ENCODE measurements around the gene FAM20A. TPM values are rescaled to one million over a fixed set of nuclear protein-coding genes. Genes with fewer than 3 reads are reported as not detected.

The FAM20A gene
- total RNA-seq, 1 donor from 2014 or later: not detected

DNA sequence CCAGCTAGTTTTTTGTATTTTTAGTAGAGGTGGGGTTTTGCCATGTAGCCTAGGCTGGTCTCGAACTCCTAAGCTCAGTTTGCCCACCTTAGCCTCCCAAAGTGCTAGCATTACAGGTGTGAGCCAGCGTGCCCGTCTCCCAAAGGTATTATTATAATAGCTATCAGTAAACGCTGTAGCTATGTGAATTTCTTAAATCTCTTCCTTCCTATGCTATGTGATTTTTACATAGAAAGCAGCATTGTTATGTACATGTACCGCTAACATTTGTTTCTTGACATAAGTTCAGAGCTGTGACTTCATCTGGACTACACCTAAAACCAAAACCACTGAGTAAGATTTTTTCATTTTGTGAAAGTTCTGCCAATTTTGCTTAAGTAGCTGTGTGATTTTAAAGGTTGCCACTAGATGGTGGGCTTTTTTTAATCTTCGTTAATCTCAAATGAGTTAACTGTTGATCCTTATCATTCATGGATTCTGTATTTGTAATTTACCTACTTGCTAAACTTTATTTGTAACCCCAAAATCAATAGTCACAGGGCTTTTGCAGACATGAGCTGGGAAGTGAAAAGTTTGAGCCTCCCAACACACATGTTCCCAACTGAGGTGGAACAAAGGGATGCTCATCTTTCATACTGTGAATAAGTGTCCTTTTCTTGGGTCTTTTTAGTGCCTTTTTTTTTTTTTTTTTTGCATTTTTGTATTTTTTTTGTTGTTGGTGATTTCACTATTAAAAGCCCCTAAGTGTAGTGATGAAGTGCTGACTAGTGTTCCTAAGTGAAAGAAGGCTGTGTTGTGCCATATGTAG lies 67.1 kb downstream of the FAM20A start:
- DNase-seq (no peak), ATAC-seq (ENCODE audit: low read depth) (no peak)
- Mint-ChIP-seq H3K27ac (no peak overlapping the region), H3K27me3 (no peaks in the 10 kb centered on the region), H3K9me3 (no peaks in the 10 kb centered on the region), H3K4me3 (no peak overlapping the region), H3K36me3 (ENCODE audit: low read depth) (peaks cover 84% of the 10 kb centered on the region), H3K4me1 (peaks cover under 1% of the 10 kb centered on the region)
- TF ChIP-seq, protein P1, sequence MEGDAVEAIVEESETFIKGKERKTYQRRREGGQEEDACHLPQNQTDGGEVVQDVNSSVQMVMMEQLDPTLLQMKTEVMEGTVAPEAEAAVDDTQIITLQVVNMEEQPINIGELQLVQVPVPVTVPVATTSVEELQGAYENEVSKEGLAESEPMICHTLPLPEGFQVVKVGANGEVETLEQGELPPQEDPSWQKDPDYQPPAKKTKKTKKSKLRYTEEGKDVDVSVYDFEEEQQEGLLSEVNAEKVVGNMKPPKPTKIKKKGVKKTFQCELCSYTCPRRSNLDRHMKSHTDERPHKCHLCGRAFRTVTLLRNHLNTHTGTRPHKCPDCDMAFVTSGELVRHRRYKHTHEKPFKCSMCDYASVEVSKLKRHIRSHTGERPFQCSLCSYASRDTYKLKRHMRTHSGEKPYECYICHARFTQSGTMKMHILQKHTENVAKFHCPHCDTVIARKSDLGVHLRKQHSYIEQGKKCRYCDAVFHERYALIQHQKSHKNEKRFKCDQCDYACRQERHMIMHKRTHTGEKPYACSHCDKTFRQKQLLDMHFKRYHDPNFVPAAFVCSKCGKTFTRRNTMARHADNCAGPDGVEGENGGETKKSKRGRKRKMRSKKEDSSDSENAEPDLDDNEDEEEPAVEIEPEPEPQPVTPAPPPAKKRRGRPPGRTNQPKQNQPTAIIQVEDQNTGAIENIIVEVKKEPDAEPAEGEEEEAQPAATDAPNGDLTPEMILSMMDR (IDR thresholded peaks at IDR 0.05): no peak
- ChIA-PET POLR2A (no interaction called here), CTCF (interaction anchor here (0.6 to 1.1 kb wide), 3 partner anchors 9 to 701 kb away, joined by 3 read pairs; no protein-coding TSS in a partner anchor)
- intact Hi-C loops (cut with micrococcal nuclease): no loop called here

DNA sequence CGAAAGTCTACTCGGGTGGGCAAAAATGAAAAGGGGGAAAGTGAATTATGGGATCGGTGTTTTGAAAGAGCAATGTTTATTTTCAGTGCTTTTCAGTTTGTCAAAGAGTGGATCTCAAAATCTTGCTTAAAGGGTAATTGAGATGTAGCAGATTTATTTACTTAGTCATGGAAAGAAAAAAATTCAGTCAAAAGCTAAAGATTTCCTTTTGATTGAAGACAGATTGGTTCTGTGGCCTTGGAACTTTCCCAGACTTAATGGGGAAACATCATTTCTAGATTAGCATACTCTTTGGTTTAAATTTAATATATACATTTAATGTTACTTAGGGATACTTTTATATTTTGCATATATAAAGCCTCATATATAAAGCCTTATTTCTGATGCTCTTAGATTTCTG lies 68.3 kb downstream of the FAM20A start:
- Mint-ChIP-seq H3K9me3 (no peaks in the 10 kb centered on the region), H3K27ac (no peak overlapping the region), H3K27me3 (no peaks in the 10 kb centered on the region), H3K36me3 (ENCODE audit: low read depth) (peaks cover 87% of the 10 kb centered on the region), H3K4me1 (no peaks in the 10 kb centered on the region), H3K4me3 (no peak overlapping the region)
- intact Hi-C loops (cut with micrococcal nuclease): no loop called here
- CTCF ChIA-PET: no interaction called here
- POLR2A ChIA-PET: no interaction called here
- TF ChIP-seq, protein P1 (IDR thresholded peaks at IDR 0.05): no peak
- ATAC-seq (ENCODE audit: low read depth) (no peak), DNase-seq (no peak)

DNA sequence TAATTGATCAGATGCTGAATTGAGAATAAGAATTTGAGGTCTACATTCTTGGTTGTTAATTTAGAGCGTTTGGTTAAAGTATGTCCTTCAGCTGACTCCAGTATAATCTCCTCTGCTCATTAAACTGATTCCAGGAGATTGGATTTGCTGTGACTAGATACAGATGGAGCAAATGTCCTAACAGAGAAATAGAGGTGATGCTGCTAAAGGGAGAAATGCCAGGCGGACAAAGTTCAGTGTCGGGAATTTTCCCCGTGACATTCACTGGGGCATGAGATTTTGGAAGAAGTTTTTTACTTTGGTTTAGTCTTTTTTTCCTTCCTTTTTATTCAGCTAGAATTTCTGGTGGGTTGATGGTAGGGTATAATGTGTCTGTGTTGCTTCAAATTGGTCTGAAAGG lies 69.9 kb downstream of the FAM20A start:
- no peaks in the 10 kb centered on the region for H3K4me1 Mint-ChIP-seq
- no peak overlapping the region for H3K27ac Mint-ChIP-seq
- H3K4me3 Mint-ChIP-seq: no peak overlapping the region
- TF ChIP-seq, protein P1 (IDR thresholded peaks at IDR 0.05): no peak
- intact Hi-C loops (cut with micrococcal nuclease): no loop called here
- ChIA-PET CTCF (no interaction called here), POLR2A (no interaction called here)
- no peak for DNase-seq
- peaks cover 89% of the 10 kb centered on the region for H3K36me3 Mint-ChIP-seq (ENCODE audit: low read depth)
- no peak for ATAC-seq (ENCODE audit: low read depth)
- no peaks in the 10 kb centered on the region for H3K9me3 Mint-ChIP-seq
- no peaks in the 10 kb centered on the region for H3K27me3 Mint-ChIP-seq

DNA sequence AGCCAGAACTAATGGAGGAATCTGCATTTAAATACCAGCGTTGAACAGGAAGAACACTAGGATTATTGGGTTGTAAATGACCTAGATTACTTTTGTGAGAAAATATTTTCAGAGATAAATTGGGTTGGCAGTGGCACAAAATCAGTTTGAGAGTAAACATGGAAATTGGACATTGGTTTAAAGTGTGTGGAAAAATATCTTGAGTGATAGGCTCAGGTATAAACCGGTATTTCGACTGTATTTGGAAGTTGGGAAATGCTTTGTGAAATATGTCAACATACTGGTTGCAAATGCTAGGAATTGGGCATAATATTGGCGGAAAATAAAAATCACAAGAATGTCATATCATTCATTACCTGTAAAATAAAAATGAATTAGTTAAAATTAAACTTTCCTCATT lies 73.9 kb downstream of the FAM20A start:
- Mint-ChIP-seq H3K27ac (no peak overlapping the region), H3K27me3 (no peaks in the 10 kb centered on the region), H3K4me3 (no peak overlapping the region), H3K4me1 (no peaks in the 10 kb centered on the region), H3K36me3 (ENCODE audit: low read depth) (peaks cover 92% of the 10 kb centered on the region), H3K9me3 (no peaks in the 10 kb centered on the region)
- CTCF ChIA-PET: no interaction called here
- TF ChIP-seq, protein P1 (IDR thresholded peaks at IDR 0.05): no peak
- intact Hi-C loops (cut with micrococcal nuclease): no loop called here
- POLR2A ChIA-PET: no interaction called here
- ATAC-seq (ENCODE audit: low read depth) (no peak), DNase-seq (no peak)

DNA sequence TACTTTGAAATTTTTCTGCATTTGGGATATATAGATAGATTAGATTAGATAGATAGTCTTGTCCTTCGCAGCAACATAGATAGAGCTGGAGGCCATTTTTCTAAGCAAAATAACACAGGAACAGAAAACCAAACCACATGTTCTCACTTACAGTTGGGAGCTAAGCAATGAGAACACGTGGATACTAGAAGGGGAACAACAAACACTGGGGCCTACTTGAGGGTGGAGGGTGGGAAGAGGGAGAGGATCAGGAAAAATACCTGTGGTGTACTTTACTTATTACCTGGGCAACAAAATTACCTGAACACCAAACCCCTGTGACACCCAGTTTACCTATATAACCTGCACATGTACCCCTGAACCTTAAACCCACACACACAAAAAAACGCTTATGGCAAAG lies 74.6 kb downstream of the FAM20A start:
- TF ChIP-seq, protein P1 (IDR thresholded peaks at IDR 0.05): no peak
- ChIA-PET CTCF (no interaction called here), POLR2A (no interaction called here)
- ATAC-seq (ENCODE audit: low read depth): no peak
- no peak for DNase-seq
- Mint-ChIP-seq H3K9me3 (no peaks in the 10 kb centered on the region), H3K27ac (no peak overlapping the region), H3K4me1 (no peaks in the 10 kb centered on the region), H3K36me3 (ENCODE audit: low read depth) (peaks cover 94% of the 10 kb centered on the region), H3K4me3 (no peak overlapping the region), H3K27me3 (no peaks in the 10 kb centered on the region)
- intact Hi-C loops (cut with micrococcal nuclease): no loop called here

Data from activated B cell treated with CpG ODN at 0.5 μM for 24 hours (primary cell).